Fibroblast of lung (primary cell): ENCODE data around the gene TBC1D7. TPM values are rescaled to one million over a fixed set of nuclear protein-coding genes. Genes with fewer than 3 reads are reported as not detected.

Experiments
- DNase-seq, 2 donors: peaks; one replicate each; pipeline versions ENCODE4 v3.0.0 to v3.0.0-alpha.2; 2010; ENCODE audit warnings: low read depth in 2 of 2
- H2AFZ ChIP-seq: 2 replicates; pipeline ENCODE4 v1.5.1; 2012; ENCODE audit warnings: low read length, control low read depth, inconsistent platforms
- H3K27ac ChIP-seq: 2 replicates; pipeline ENCODE4 v1.5.1; 2011; ENCODE audit warnings: low read length, control low read depth; ENCODE audit not compliant: insufficient read depth
- H3K27me3 ChIP-seq: 2 replicates; pipeline ENCODE4 v1.5.1; 2011; ENCODE audit warnings: mild to moderate bottlenecking, low read length; ENCODE audit not compliant: control insufficient read depth, insufficient read depth
- H3K36me3 ChIP-seq: 2 replicates; pipeline ENCODE4 v1.5.1; 2011; ENCODE audit warnings: low read length; ENCODE audit not compliant: control insufficient read depth, insufficient read depth
- H3K4me1 ChIP-seq: 2 replicates; pipeline ENCODE4 v1.5.1; 2011; ENCODE audit warnings: low read length; ENCODE audit not compliant: control insufficient read depth, insufficient read depth; ENCODE audit errors: extremely low read depth
- H3K4me2 ChIP-seq: 2 replicates; pipeline ENCODE4 v1.5.1; 2011; ENCODE audit warnings: low read length, control low read depth; ENCODE audit not compliant: insufficient read depth; ENCODE audit errors: extremely low read depth
- H3K4me3 ChIP-seq, 4 experiments: fragments of 200-600 bp in 1 of 4; sonication (generic) in 1 of 4; replicated peaks in 1 of 4; 2 replicates each; pipeline ENCODE4 v1.5.1; 2011 to 2016; ENCODE audit warnings: low read length in 4 of 4, low read depth in 3 of 4, mild to moderate bottlenecking in 3 of 4, control low read depth in 2 of 4, inconsistent platforms in 1 of 4, mixed read lengths in 1 of 4; ENCODE audit not compliant: insufficient read depth in 1 of 4; ENCODE audit errors: control extremely low read depth in 1 of 4
- H3K79me2 ChIP-seq: 2 replicates; pipeline ENCODE4 v1.5.1; 2012; ENCODE audit warnings: mild to moderate bottlenecking, low read length, inconsistent platforms; ENCODE audit not compliant: control insufficient read depth, insufficient read depth
- H3K9ac ChIP-seq: 2 replicates; pipeline ENCODE4 v1.5.1; 2011; ENCODE audit warnings: mild to moderate bottlenecking, low read length, control low read depth; ENCODE audit not compliant: insufficient read depth
- H3K9me3 ChIP-seq: 2 replicates; pipeline ENCODE4 v1.5.1; 2012; ENCODE audit warnings: low read depth, low read length; ENCODE audit not compliant: control insufficient read depth, insufficient read depth
- H4K20me1 ChIP-seq: 2 replicates; pipeline ENCODE4 v1.5.1; 2011; ENCODE audit warnings: low read length; ENCODE audit not compliant: control insufficient read depth, insufficient read depth; ENCODE audit errors: extremely low read depth
- EZH2 ChIP-seq: IDR thresholded peaks from 2 replicates; pipeline ENCODE4 v1.5.1; 2012; ENCODE audit warnings: low read length, control low read depth, mild to moderate bottlenecking; ENCODE audit errors: missing control alignments
- polyA plus RNA-seq, 2 donors: library from polyadenylated mRNA; depleted of rRNA in 1 of 2; stranded (reverse) in 1 of 2; unstranded in 1 of 2; fragments of >200 nt; gene quantifications; 2 replicates each; pipeline ENCODE4 v1.2.1, GENCODE V29; 2011 to 2012; ENCODE audit warnings: missing spikeins in 1 of 2
- total RNA-seq: library from RNA; depleted of rRNA; stranded (reverse); fragments of >200 nt; gene quantifications from 2 replicates; pipeline ENCODE4 v1.2.1, GENCODE V29; 2014
- TF ChIP-seq, protein P1 (sequence below), 2 donors: IDR thresholded peaks in 1 of 2; conservative IDR thresholded peaks in 1 of 2; 1 replicate in 1 of 2; 2 replicates in 1 of 2; pipeline ENCODE4 v1.5.1; 2011 to 2012; ENCODE audit warnings: low read length in 2 of 2, control low read depth in 1 of 2, inconsistent platforms in 1 of 2, low read depth in 1 of 2, mild to moderate bottlenecking in 1 of 2

The TBC1D7 gene
- total and polyA plus RNA-seq, 2 donors (not counting 1 experiment from before 2014, with no cell fraction given), result 19.3 to 31.1 TPM

DNA sequence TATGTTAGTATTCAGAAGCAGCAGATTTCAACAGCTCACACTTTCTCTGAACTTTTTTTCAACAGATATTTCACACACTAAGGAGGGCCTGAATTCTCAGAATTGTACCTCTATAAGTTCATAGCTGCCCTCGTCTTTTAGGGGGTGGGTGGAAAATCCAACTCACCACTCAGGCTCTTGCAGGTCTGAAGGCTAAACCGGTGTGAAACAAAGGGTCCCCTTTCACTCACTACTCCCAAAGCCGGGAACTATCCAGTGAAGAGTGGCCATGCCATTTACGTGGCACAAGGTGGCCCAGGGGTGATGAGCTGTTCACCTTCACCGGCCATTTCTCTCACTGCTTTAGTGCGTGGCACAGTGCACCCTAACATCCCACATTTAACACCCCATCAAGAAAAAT is 24.2 kb downstream of the TBC1D7 start:
- Histone ChIP-seq H3K4me3 (peak overlapping the region in 1 of 4 experiments; percentile 37), H4K20me1 (no peaks in the 10 kb centered on the region), H3K27me3 (no peaks in the 10 kb centered on the region), H3K36me3 (peaks cover 2% of the 10 kb centered on the region), H3K27ac (peak overlapping the region; percentile 92), H3K4me1 (peaks cover 21% of the 10 kb centered on the region), H3K9ac (no peak overlapping the region), H2AFZ (peak overlapping the region; percentile 22), H3K4me2 (peak overlapping the region; percentile 74), H3K9me3 (no peaks in the 10 kb centered on the region), H3K79me2 (no peaks in the 10 kb centered on the region)
- TF ChIP-seq, protein P1, sequence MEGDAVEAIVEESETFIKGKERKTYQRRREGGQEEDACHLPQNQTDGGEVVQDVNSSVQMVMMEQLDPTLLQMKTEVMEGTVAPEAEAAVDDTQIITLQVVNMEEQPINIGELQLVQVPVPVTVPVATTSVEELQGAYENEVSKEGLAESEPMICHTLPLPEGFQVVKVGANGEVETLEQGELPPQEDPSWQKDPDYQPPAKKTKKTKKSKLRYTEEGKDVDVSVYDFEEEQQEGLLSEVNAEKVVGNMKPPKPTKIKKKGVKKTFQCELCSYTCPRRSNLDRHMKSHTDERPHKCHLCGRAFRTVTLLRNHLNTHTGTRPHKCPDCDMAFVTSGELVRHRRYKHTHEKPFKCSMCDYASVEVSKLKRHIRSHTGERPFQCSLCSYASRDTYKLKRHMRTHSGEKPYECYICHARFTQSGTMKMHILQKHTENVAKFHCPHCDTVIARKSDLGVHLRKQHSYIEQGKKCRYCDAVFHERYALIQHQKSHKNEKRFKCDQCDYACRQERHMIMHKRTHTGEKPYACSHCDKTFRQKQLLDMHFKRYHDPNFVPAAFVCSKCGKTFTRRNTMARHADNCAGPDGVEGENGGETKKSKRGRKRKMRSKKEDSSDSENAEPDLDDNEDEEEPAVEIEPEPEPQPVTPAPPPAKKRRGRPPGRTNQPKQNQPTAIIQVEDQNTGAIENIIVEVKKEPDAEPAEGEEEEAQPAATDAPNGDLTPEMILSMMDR (conservative IDR thresholded peaks at IDR 0.05 in 1 of 2, IDR thresholded peaks at IDR 0.05 in 1 of 2; ENCODE audit: low read depth in 1 of 2, low read length in 2 of 2), result no peak
- TF ChIP-seq EZH2, result no peak
- DNase-seq, result peak in 1 of 2 donors; percentile 29

DNA sequence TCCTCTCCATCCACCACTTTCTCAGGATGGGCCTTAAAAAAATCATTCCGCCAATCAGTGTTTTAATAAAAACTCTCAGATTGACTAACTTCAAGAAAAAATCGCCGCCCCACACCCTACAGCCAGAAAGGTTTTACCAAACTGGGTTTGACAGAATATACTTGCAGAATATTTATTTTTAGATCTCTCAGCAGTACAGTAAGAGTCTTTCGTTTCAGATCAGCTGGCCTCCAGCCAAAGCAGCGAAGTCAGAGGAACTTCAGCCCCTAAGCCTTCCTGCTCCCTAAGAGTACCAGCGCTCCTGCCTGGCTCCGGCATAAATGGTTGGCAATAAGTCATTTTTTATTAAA is 24.7 kb downstream of the TBC1D7 start:
- Histone ChIP-seq H4K20me1 (no peaks in the 10 kb centered on the region), H3K4me2 (peak overlapping the region; percentile 74), H3K36me3 (peaks cover 2% of the 10 kb centered on the region), H3K27ac (peak overlapping the region; percentile 92), H3K4me3 (peak overlapping the region in 3 of 4 experiments; percentile 0 to 37 (median 35)), H3K9me3 (no peaks in the 10 kb centered on the region), H3K79me2 (no peaks in the 10 kb centered on the region), H2AFZ (no peak overlapping the region), H3K27me3 (no peaks in the 10 kb centered on the region), H3K4me1 (peaks cover 21% of the 10 kb centered on the region), H3K9ac (peak overlapping the region; percentile 50)
- TF ChIP-seq, protein P1 (conservative IDR thresholded peaks at IDR 0.05 in 1 of 2, IDR thresholded peaks at IDR 0.05 in 1 of 2; ENCODE audit: low read depth in 1 of 2, low read length in 2 of 2), result no peak
- no peak for TF ChIP-seq EZH2
- DNase-seq, result peak; percentile 72 to 86

GRCh38 chr6:13302751-13303667 is 25.3 kb downstream of the TBC1D7 start:
- Histone ChIP-seq H3K27ac (peak overlapping the region; percentile 92), H3K79me2 (no peaks in the 10 kb centered on the region), H3K36me3 (peaks cover 2% of the 10 kb centered on the region), H2AFZ (peak overlapping the region; percentile 32), H4K20me1 (no peaks in the 10 kb centered on the region), H3K4me3 (peak overlapping the region; percentile 0 to 37 (median 25)), H3K9me3 (no peaks in the 10 kb centered on the region), H3K27me3 (no peaks in the 10 kb centered on the region), H3K4me2 (peak overlapping the region; percentile 74), H3K9ac (peak overlapping the region; percentile 50), H3K4me1 (peaks cover 21% of the 10 kb centered on the region)
- TF ChIP-seq EZH2, result no peak
- TF ChIP-seq, protein P1 (conservative IDR thresholded peaks at IDR 0.05 in 1 of 2, IDR thresholded peaks at IDR 0.05 in 1 of 2; ENCODE audit: low read depth in 1 of 2, low read length in 2 of 2), result no peak
- DNase-seq, result peak; percentile 94 to 98
